ENCODE results near the gene PEAK1.

GRCh38 chr15:77417602-77418001 lies 2.3 kb downstream of the PEAK1 start:
- TF ChIP-seq EP300 (IDR thresholded peaks at IDR 0.05) (no peak), CTCF (IDR thresholded peaks at IDR 0.05) (no peak)

Data from suprapubic skin (tissue), 3 donors.